Mononuclear cell (primary cell): ENCODE data around the gene APBA2. TPM values are rescaled to one million over a fixed set of nuclear protein-coding genes. Genes with fewer than 3 reads are reported as not detected.

ENCODE experiments used
- H3K27me3 ChIP-seq: 2 replicates; pipeline ENCODE4 v1.6.0; 2011; ENCODE audit warnings: low read length, control low read depth; ENCODE audit not compliant: insufficient read depth
- H3K4me1 ChIP-seq: 2 replicates; pipeline ENCODE4 v1.5.1; 2011; ENCODE audit warnings: mild to moderate bottlenecking, low read length, control low read depth; ENCODE audit not compliant: insufficient read depth
- H3K4me3 ChIP-seq: 2 replicates; pipeline ENCODE4 v1.5.1; 2011; ENCODE audit warnings: mild to moderate bottlenecking, low read length, moderate library complexity
- H3K9me3 ChIP-seq: 2 replicates; pipeline ENCODE4 v1.5.1; 2011; ENCODE audit warnings: low read depth, mild to moderate bottlenecking, control low read depth, low read length
- total RNA-seq: library from RNA; depleted of rRNA; stranded (reverse); fragments of >200 nt; gene quantifications from one replicate; pipeline ENCODE4 v1.2.3, GENCODE V29; 2012

Gene APBA2
- total RNA-seq, 1 donor, result 78.6 TPM

- Histone ChIP-seq H3K27me3 (no peaks in the 10 kb centered on the region), H3K4me1 (no peaks in the 10 kb centered on the region)
Observed at GRCh38 chr15:28899061-28899738, 13.4 kb downstream of the APBA2 start.

GRCh38 chr15:28900041-28900891 lies 14.5 kb downstream of the APBA2 start:
- no peaks in the 10 kb centered on the region for H3K4me1 ChIP-seq
- no peaks in the 10 kb centered on the region for H3K27me3 ChIP-seq
- no peak overlapping the region for H3K4me3 ChIP-seq

More at GRCh38 chr15:28899061-28899738, 13.4 kb downstream of the APBA2 start:
- Histone ChIP-seq H3K4me3 (no peak overlapping the region), H3K9me3 (no peaks in the 10 kb centered on the region)

GRCh38 chr15:28900892-28901586 lies 15.3 kb downstream of the APBA2 start:
- H3K27me3 ChIP-seq, result no peaks in the 10 kb centered on the region
- no peaks in the 10 kb centered on the region for H3K4me1 ChIP-seq
- no peak overlapping the region for H3K4me3 ChIP-seq
- no peaks in the 10 kb centered on the region for H3K9me3 ChIP-seq

More at GRCh38 chr15:28900041-28900891, 14.5 kb downstream of the APBA2 start:
- no peaks in the 10 kb centered on the region for H3K9me3 ChIP-seq

DNA sequence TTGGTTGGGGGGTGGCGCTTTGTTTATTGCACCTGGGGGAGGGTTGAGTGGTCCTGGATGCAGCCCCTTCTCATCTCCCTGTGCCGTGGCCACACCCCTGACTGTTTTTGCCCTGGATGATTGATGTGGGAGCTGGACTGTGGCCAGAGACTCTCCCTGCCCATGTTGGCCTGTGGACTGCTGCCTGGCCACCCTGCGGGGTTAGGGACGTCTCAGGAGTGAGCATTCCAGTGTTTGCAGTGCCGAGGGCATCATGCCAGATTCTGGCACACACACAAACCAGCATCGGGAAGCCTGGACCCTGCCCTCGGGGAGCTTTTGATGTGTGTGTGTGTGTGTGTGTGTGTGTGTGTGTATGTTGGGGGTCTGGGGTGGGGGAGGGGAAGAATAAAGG lies 15.8 kb downstream of the APBA2 start:
- Histone ChIP-seq H3K27me3 (no peaks in the 10 kb centered on the region), H3K9me3 (no peaks in the 10 kb centered on the region), H3K4me1 (no peaks in the 10 kb centered on the region), H3K4me3 (no peak overlapping the region)

- Histone ChIP-seq H3K4me3 (no peak overlapping the region), H3K27me3 (no peaks in the 10 kb centered on the region), H3K4me1 (no peaks in the 10 kb centered on the region), H3K9me3 (no peaks in the 10 kb centered on the region)
Observed at GRCh38 chr15:28901987-28902745, 16.4 kb downstream of the APBA2 start.

DNA sequence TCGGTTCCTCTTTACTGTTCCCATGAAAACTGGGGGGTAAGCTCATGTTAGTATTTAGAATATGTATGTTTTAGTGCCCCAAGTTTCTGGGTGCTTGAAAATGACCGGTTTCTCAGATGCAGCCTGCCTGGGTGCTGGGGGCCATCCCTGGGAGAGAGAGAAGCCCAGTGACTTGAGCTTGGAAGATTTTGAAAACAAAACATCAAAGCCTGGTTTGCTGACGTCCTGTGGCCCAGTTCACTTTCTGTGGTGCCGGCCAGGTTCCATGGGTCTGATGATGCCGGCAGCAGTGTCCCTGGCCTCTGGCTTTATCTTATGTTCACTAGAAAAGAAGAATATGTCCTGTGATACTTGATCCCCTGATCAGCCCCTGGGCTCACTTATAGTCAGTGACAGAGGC lies 17.1 kb downstream of the APBA2 start:
- Histone ChIP-seq H3K9me3 (no peaks in the 10 kb centered on the region), H3K4me1 (no peaks in the 10 kb centered on the region)

GRCh38 chr15:28903555-28903954 lies 17.8 kb downstream of the APBA2 start:
- Histone ChIP-seq H3K4me1 (no peaks in the 10 kb centered on the region), H3K27me3 (no peaks in the 10 kb centered on the region), H3K4me3 (no peak overlapping the region), H3K9me3 (no peaks in the 10 kb centered on the region)

More for the DNA sequence above, 17.1 kb downstream of the APBA2 start:
- no peaks in the 10 kb centered on the region for H3K27me3 ChIP-seq
- H3K4me3 ChIP-seq, result no peak overlapping the region

DNA sequence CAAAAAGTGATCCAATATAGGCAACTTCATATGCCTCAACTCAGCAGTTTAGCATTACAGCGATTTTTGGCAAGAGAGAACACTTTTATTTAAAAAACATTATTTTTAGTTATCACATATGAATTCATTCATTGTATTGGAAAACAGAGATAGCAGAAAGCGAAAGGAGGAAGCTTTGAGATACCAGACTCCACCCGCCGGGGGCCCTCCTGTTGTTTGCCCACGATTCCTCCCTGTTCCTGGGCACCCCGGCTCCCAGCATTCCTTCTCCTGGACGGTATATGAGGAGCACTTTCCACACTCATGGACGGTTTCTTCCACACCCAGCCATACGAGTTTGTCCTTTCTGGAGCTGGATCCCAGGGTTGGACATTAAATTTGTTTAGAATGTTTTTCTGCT lies 18.2 kb downstream of the APBA2 start:
- no peaks in the 10 kb centered on the region for H3K27me3 ChIP-seq
- H3K9me3 ChIP-seq, result no peaks in the 10 kb centered on the region
- H3K4me1 ChIP-seq, result no peaks in the 10 kb centered on the region
- H3K4me3 ChIP-seq, result no peak overlapping the region

DNA sequence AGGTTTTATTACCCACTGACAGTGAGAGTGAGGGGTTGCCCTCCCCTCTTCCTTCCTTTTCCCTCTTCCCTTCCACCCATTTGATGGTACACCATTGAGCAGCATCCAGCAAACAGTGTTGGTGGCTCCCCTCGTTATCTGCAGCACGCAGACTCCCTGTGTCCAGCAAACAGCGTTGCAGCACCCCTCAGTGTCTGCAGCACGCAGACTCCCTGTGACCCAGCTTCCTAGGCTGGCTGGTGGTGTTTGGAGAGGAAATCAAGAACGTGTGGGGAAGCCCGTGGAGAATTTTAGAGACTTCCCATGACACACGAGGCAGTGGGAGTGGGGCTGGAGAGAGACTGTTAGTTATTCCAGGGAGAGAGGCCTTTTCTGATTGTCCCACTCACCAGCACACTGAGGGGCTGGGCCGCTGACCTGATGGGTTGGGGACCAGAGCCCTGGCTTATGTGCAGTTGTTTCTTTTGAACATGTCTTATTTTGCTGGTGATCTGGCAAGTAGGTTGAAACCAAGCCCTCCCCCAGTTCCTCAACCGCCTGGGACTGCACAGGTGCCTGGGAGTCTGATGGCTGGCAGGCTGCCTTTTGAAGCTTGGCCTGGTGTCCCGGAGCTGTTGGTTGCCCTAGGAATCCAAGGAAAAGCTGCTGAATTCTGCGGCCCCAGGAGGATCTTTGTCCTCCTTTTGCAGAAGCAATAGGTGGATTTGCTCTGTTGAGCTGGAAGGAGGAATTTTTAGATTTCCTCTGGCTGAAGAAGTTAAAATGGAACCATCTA lies 19.0 kb downstream of the APBA2 start:
- Histone ChIP-seq H3K4me3 (no peak overlapping the region), H3K9me3 (no peaks in the 10 kb centered on the region), H3K4me1 (no peaks in the 10 kb centered on the region), H3K27me3 (no peaks in the 10 kb centered on the region)

- Histone ChIP-seq H3K4me1 (peaks cover 3% of the 10 kb centered on the region), H3K27me3 (no peaks in the 10 kb centered on the region), H3K9me3 (no peaks in the 10 kb centered on the region), H3K4me3 (no peak overlapping the region)
Observed at GRCh38 chr15:28907338-28907960, 21.7 kb downstream of the APBA2 start.

GRCh38 chr15:28909958-28910500 lies 24.3 kb downstream of the APBA2 start:
- Histone ChIP-seq H3K4me1 (peaks cover 3% of the 10 kb centered on the region), H3K27me3 (no peaks in the 10 kb centered on the region), H3K4me3 (no peak overlapping the region), H3K9me3 (no peaks in the 10 kb centered on the region)

DNA sequence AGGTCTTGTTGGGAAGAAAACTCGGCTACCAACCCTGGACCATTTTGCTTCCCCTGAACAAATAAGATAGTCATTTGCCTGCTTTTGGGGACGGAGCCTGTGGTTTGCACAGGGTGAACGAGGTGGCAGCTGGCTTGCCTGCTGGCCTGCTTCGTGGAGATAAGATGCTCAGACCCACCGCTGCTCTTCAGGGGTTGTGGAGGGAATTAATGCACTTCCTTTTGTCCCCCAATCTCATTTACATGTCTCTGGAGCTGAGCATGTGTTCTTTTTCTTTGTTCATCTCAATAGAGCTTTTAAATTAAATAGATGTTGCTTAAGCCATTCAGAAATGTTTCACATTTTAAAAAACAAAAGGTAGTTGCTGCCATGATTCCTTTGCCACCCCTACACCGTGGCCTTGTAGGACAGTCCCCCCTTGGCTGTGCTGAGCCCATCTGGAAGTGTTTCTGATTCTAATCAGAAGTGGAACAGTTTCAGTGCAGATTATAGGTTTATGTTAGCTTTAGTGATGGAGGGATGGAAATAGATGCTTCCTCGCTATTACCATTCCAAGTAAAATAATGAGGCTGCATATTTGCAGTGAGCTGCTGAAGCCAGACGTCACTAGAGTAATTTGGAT lies 25.6 kb downstream of the APBA2 start:
- Histone ChIP-seq H3K4me3 (no peak overlapping the region), H3K4me1 (peaks cover 3% of the 10 kb centered on the region), H3K27me3 (no peaks in the 10 kb centered on the region), H3K9me3 (no peaks in the 10 kb centered on the region)

- peaks cover 3% of the 10 kb centered on the region for H3K4me1 ChIP-seq
- H3K4me3 ChIP-seq, result no peak overlapping the region
- no peaks in the 10 kb centered on the region for H3K9me3 ChIP-seq
- H3K27me3 ChIP-seq, result no peaks in the 10 kb centered on the region
Observed at GRCh38 chr15:28912422-28912821, 26.6 kb downstream of the APBA2 start.
